ENCODE results near the gene PEPD. TPM values are rescaled to one million over a fixed set of nuclear protein-coding genes. Genes with fewer than 3 reads are reported as not detected.

Gene PEPD
- total RNA-seq, 1 experiment from 2014 or later, result 40.5 TPM

- H3K4me2 ChIP-seq (ENCODE audit: low read length), result no peak overlapping the region
- no peaks in the 10 kb centered on the region for H3K4me1 ChIP-seq (ENCODE audit: control insufficient read depth in 1 of 2, insufficient read depth in 2 of 2, low read length in 2 of 2)
- H3K27ac ChIP-seq (ENCODE audit: low read depth, low read length), result no peak overlapping the region
- no peaks in the 10 kb centered on the region for H3K27me3 ChIP-seq (ENCODE audit: insufficient read depth, low read length)
- no peaks in the 10 kb centered on the region for H3K79me2 ChIP-seq (ENCODE audit: insufficient read depth, low read length)
- no TSS peak for BruUV-seq (replicated peaks)
- POLR2A ChIA-PET, result no interaction called here
- ATAC-seq (no peak), DNase-seq (ENCODE audit: low read depth, low spot score) (no peak)
- H3K4me3 ChIP-seq (replicated peaks in 1 of 2; ENCODE audit: low read depth in 1 of 2, low read length in 2 of 2), result no peak overlapping the region
- TF ChIP-seq EZH2phosphoT487 (IDR thresholded peaks at IDR 0.05; ENCODE audit: borderline replicate concordance), result no peak
- TF ChIP-seq ELF1 (IDR thresholded peaks at IDR 0.05; ENCODE audit: borderline replicate concordance, low read depth), result no peak
- TF ChIP-seq SP1 (IDR thresholded peaks at IDR 0.05; ENCODE audit: low read depth), result no peak
- TF ChIP-seq ATF3 (IDR thresholded peaks at IDR 0.05), result no peak
- TF ChIP-seq POLR2AphosphoS5 (IDR thresholded peaks at IDR 0.05; ENCODE audit: low read depth, low read length), result no peak
- no peak for TF ChIP-seq CEBPB (IDR thresholded peaks at IDR 0.05; ENCODE audit: low read depth)
- TF ChIP-seq CTCF (IDR thresholded peaks at IDR 0.05 in 2 of 3, conservative IDR thresholded peaks at IDR 0.05 in 1 of 3; ENCODE audit: borderline replicate concordance in 1 of 3, insufficient read depth in 1 of 3, low read depth in 2 of 3, low read length in 2 of 3), result no peak
- no peak for TF ChIP-seq ZBTB33 (IDR thresholded peaks at IDR 0.05; ENCODE audit: extremely low read depth, insufficient replicate concordance, low read length)
- TF ChIP-seq EGR1 (IDR thresholded peaks at IDR 0.05; ENCODE audit: low read depth), result no peak
- no peak for TF ChIP-seq SIN3A (IDR thresholded peaks at IDR 0.05; ENCODE audit: low read depth)
- intact Hi-C loops (cut with micrococcal nuclease), result loop anchor here (10.0 kb wide), 1 partner anchor 259 kb away; no protein-coding TSS in a partner anchor
- H3K9ac ChIP-seq (ENCODE audit: low read length), result no peak overlapping the region
- no peaks in the 10 kb centered on the region for H3K9me2 ChIP-seq (ENCODE audit: insufficient read depth)
- H2AFZ ChIP-seq (ENCODE audit: low read depth, low read length, poor library complexity, severe bottlenecking), result no peak overlapping the region
- no peaks in the 10 kb centered on the region for H3K36me3 ChIP-seq (ENCODE audit: control insufficient read depth in 1 of 2, insufficient read depth in 2 of 2, low read length in 2 of 2)
- RAD21 ChIA-PET (ENCODE audit: low non-redundant PET in 1 of 2, low total read pairs in 2 of 2, uncharacterized antibody in 2 of 2, unreplicated experiment in 2 of 2), result interaction anchor here in 1 of 2 experiments (1.2 kb wide), 1 partner anchor 12 kb away, joined by 3 read pairs; no protein-coding TSS in a partner anchor
- H4K20me1 ChIP-seq (ENCODE audit: insufficient read depth), result no peaks in the 10 kb centered on the region
- no peaks in the 10 kb centered on the region for H3K9me3 ChIP-seq (ENCODE audit: control insufficient read depth in 1 of 2, insufficient read depth in 1 of 2, low read depth in 1 of 2, low read length in 2 of 2)
- CTCF ChIA-PET, result no interaction called here
These were observed 118.2 kb downstream of the PEPD start for GRCh38 chr19:33403221-33403972.

Data from HCT116 (cell line).